Hepatocyte (in vitro differentiated cells): ENCODE measurements around the gene DEF6.

ENCODE experiments used
- EZH2 ChIP-seq: fragments of 200-600 bp; sonication (generic); IDR thresholded peaks from 2 replicates; pipeline ENCODE4 v1.6.1; 2016; ENCODE audit warnings: antibody characterized with exemption, mild to moderate bottlenecking, borderline replicate concordance
- EZH2phosphoT487 ChIP-seq: fragments of 200-600 bp; sonication (generic); IDR thresholded peaks from one replicate; pipeline ENCODE4 v1.6.1; 2018; ENCODE audit warnings: antibody characterized with exemption, mild to moderate bottlenecking, low read depth, moderate library complexity; ENCODE audit not compliant: unreplicated experiment, severe bottlenecking
- TF ChIP-seq, protein P1 (sequence below): fragments of 200-600 bp; sonication (generic); IDR thresholded peaks from 2 replicates; pipeline ENCODE4 v1.5.1; 2016; ENCODE audit warnings: antibody characterized with exemption, mild to moderate bottlenecking; ENCODE audit not compliant: poor library complexity

- TF ChIP-seq, protein P1, sequence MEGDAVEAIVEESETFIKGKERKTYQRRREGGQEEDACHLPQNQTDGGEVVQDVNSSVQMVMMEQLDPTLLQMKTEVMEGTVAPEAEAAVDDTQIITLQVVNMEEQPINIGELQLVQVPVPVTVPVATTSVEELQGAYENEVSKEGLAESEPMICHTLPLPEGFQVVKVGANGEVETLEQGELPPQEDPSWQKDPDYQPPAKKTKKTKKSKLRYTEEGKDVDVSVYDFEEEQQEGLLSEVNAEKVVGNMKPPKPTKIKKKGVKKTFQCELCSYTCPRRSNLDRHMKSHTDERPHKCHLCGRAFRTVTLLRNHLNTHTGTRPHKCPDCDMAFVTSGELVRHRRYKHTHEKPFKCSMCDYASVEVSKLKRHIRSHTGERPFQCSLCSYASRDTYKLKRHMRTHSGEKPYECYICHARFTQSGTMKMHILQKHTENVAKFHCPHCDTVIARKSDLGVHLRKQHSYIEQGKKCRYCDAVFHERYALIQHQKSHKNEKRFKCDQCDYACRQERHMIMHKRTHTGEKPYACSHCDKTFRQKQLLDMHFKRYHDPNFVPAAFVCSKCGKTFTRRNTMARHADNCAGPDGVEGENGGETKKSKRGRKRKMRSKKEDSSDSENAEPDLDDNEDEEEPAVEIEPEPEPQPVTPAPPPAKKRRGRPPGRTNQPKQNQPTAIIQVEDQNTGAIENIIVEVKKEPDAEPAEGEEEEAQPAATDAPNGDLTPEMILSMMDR = no peak
- no peak for TF ChIP-seq EZH2phosphoT487
- no peak for TF ChIP-seq EZH2
Measured at GRCh38 chr6:35351422-35351821, 53.8 kb downstream of the DEF6 start.
